ACC112 (cell line): ENCODE measurements around the gene MTOR.

Experiments used
- H2AFZ ChIP-seq: fragments of 200-600 bp; sonication (generic); one replicate; pipeline ENCODE4 v1.6.0; 2017; ENCODE audit warnings: antibody characterized with exemption, low read length; ENCODE audit not compliant: unreplicated experiment
- H3K27ac ChIP-seq: fragments of 200-600 bp; sonication (generic); 2 replicates; pipeline ENCODE4 v1.5.1; 2014; ENCODE audit warnings: low read depth, mild to moderate bottlenecking, antibody characterized with exemption, low read length, moderate library complexity
- H3K27me3 ChIP-seq: fragments of 200-600 bp; sonication (generic); 2 replicates; pipeline ENCODE4 v1.6.1; 2014; ENCODE audit warnings: mild to moderate bottlenecking, antibody characterized with exemption, low read length, moderate library complexity, mixed read lengths; ENCODE audit not compliant: insufficient read depth
- H3K36me3 ChIP-seq: fragments of 200-600 bp; sonication (generic); 2 replicates; pipeline ENCODE4 v1.6.1; 2016; ENCODE audit warnings: mild to moderate bottlenecking, antibody characterized with exemption, low read length, moderate library complexity, mixed read lengths; ENCODE audit not compliant: insufficient read depth
- H3K4me1 ChIP-seq: fragments of 200-600 bp; sonication (generic); one replicate; pipeline ENCODE4 v1.6.1; 2016; ENCODE audit warnings: low read length, mixed read lengths; ENCODE audit not compliant: insufficient read depth, unreplicated experiment, control insufficient read depth
- H3K4me3 ChIP-seq: fragments of 200-600 bp; sonication (generic); 2 replicates; pipeline ENCODE4 v1.5.1; 2014; ENCODE audit warnings: mild to moderate bottlenecking, low read depth, low read length
- H3K79me2 ChIP-seq: fragments of 200-600 bp; sonication (generic); one replicate; pipeline ENCODE4 v1.6.0; 2016; ENCODE audit warnings: low read length; ENCODE audit not compliant: control insufficient read depth, unreplicated experiment, insufficient read depth

Gene MTOR

GRCh38 chr1:11197359-11197758, 65.0 kb downstream of the MTOR start:
- H3K27ac ChIP-seq: no peak overlapping the region
- no peaks in the 10 kb centered on the region for H3K27me3 ChIP-seq
- no peaks in the 10 kb centered on the region for H3K4me1 ChIP-seq
- H3K4me3 ChIP-seq: no peak overlapping the region
- no peak overlapping the region for H2AFZ ChIP-seq
- peaks cover 18% of the 10 kb centered on the region; the same call in 1 of the 2 replicates for H3K36me3 ChIP-seq
- no peaks in the 10 kb centered on the region for H3K79me2 ChIP-seq

GRCh38 chr1:11196945-11197344, 65.4 kb downstream of the MTOR start:
- Histone ChIP-seq H3K4me1 (no peaks in the 10 kb centered on the region), H3K36me3 (peaks cover 18% of the 10 kb centered on the region; the same call in 1 of the 2 replicates), H3K79me2 (no peaks in the 10 kb centered on the region), H2AFZ (no peak overlapping the region), H3K4me3 (no peak overlapping the region), H3K27ac (no peak overlapping the region), H3K27me3 (no peaks in the 10 kb centered on the region)

- Histone ChIP-seq H3K27me3 (no peaks in the 10 kb centered on the region), H3K36me3 (peaks cover 22% of the 10 kb centered on the region; the same call in 1 of the 2 replicates), H3K4me3 (no peak overlapping the region)
Measured at GRCh38 chr1:11194407-11195176, 67.8 kb downstream of the MTOR start.

GRCh38 chr1:11193376-11193775, 69.0 kb downstream of the MTOR start:
- Histone ChIP-seq H3K79me2 (no peaks in the 10 kb centered on the region), H3K4me3 (no peak overlapping the region), H3K36me3 (peaks cover 20% of the 10 kb centered on the region; the same call in 1 of the 2 replicates)

More at GRCh38 chr1:11194407-11195176, 67.8 kb downstream of the MTOR start:
- Histone ChIP-seq H3K79me2 (no peaks in the 10 kb centered on the region), H3K27ac (no peak overlapping the region), H2AFZ (no peak overlapping the region), H3K4me1 (no peaks in the 10 kb centered on the region)

GRCh38 chr1:11188858-11189451, 73.4 kb downstream of the MTOR start, which contains the start of gene ANGPTL7:
ANGPTL7 (plus strand) TSS chr1:11189355; CDS start chr1:11189580, 225 bp downstream.
- Histone ChIP-seq H3K4me3 (no peak within 1 kb of the TSS), H3K36me3 (peaks cover 12% of the 10 kb centered on the region; the same call in 1 of the 2 replicates), H3K79me2 (no peaks in the 10 kb centered on the region), H2AFZ (no peak within 1 kb of the TSS), H3K27me3 (no peaks in the 10 kb centered on the region), H3K4me1 (no peaks in the 10 kb centered on the region), H3K27ac (no peak within 1 kb of the TSS)

More at GRCh38 chr1:11193376-11193775, 69.0 kb downstream of the MTOR start:
- Histone ChIP-seq H3K27ac (no peak overlapping the region), H3K27me3 (no peaks in the 10 kb centered on the region), H3K4me1 (no peaks in the 10 kb centered on the region), H2AFZ (no peak overlapping the region)

GRCh38 chr1:11188381-11188780, 74.0 kb downstream of the MTOR start:
- Histone ChIP-seq H3K27me3 (no peaks in the 10 kb centered on the region), H2AFZ (no peak overlapping the region), H3K27ac (no peak overlapping the region), H3K4me3 (no peak overlapping the region), H3K36me3 (peaks cover 12% of the 10 kb centered on the region; the same call in 1 of the 2 replicates), H3K79me2 (no peaks in the 10 kb centered on the region), H3K4me1 (no peaks in the 10 kb centered on the region)

GRCh38 chr1:11187931-11188330, 74.4 kb downstream of the MTOR start:
- Histone ChIP-seq H3K27me3 (no peaks in the 10 kb centered on the region), H2AFZ (no peak overlapping the region), H3K4me3 (no peak overlapping the region), H3K27ac (no peak overlapping the region), H3K4me1 (no peaks in the 10 kb centered on the region), H3K36me3 (peaks cover 12% of the 10 kb centered on the region; the same call in 1 of the 2 replicates), H3K79me2 (no peaks in the 10 kb centered on the region)

- Histone ChIP-seq H3K36me3 (peaks cover 17% of the 10 kb centered on the region; the same call in 1 of the 2 replicates), H3K27me3 (no peaks in the 10 kb centered on the region), H3K4me1 (no peaks in the 10 kb centered on the region), H3K79me2 (no peaks in the 10 kb centered on the region), H2AFZ (no peak overlapping the region), H3K4me3 (no peak overlapping the region), H3K27ac (no peak overlapping the region)
Measured at GRCh38 chr1:11187494-11187893, 74.9 kb downstream of the MTOR start.

GRCh38 chr1:11187000-11187399, 75.4 kb downstream of the MTOR start:
- no peaks in the 10 kb centered on the region for H3K27me3 ChIP-seq
- H3K79me2 ChIP-seq: no peaks in the 10 kb centered on the region
- H3K27ac ChIP-seq: no peak overlapping the region
- no peak overlapping the region for H3K4me3 ChIP-seq
- peaks cover 17% of the 10 kb centered on the region; the same call in 1 of the 2 replicates for H3K36me3 ChIP-seq
- H3K4me1 ChIP-seq: no peaks in the 10 kb centered on the region
- no peak overlapping the region for H2AFZ ChIP-seq

- Histone ChIP-seq H3K36me3 (peaks cover 11% of the 10 kb centered on the region; the same call in 1 of the 2 replicates), H3K27ac (no peak overlapping the region), H3K4me3 (no peak overlapping the region), H3K27me3 (no peaks in the 10 kb centered on the region), H3K79me2 (no peaks in the 10 kb centered on the region), H2AFZ (no peak overlapping the region), H3K4me1 (peaks cover 12% of the 10 kb centered on the region)
Measured at GRCh38 chr1:11184973-11185372, 77.4 kb downstream of the MTOR start.
